K562 (cell line): Measurements from ENCODE around the gene C1QTNF5. TPM values are rescaled to one million over a fixed set of nuclear protein-coding genes. Genes with fewer than 3 reads are reported as not detected.

Source experiments
- CREB1 ChIP-seq, 2 experiments: sonication (generic) in 1 of 2; formaldehyde crosslinking in 1 of 2; IDR thresholded peaks; 2 replicates each; pipeline versions ENCODE4 v1.6.1 to v1.8.0; 2012 to 2022; ENCODE audit warnings: inconsistent platforms in 1 of 2, mild to moderate bottlenecking in 1 of 2, missing genetic modification reagents in 1 of 2, moderate library complexity in 1 of 2
- EGR1 ChIP-seq: fragments of 450-650 bp; conservative IDR thresholded peaks from 2 replicates; pipeline ENCODE4 v1.6.1; 2017; ENCODE audit warnings: mild to moderate bottlenecking
- EP400 ChIP-seq: fragments of 450-650 bp; IDR thresholded peaks from 2 replicates; pipeline ENCODE4 v1.6.1; 2017; ENCODE audit warnings: antibody characterized with exemption, mild to moderate bottlenecking, moderate library complexity
- ETV1 ChIP-seq: fragments of 450-650 bp; conservative IDR thresholded peaks from 2 replicates; pipeline ENCODE4 v1.6.1; 2016; ENCODE audit warnings: missing genetic modification characterization, control low read depth, low read depth, missing compliant biosample characterization
- FOXP4 ChIP-seq: sonication (generic); formaldehyde crosslinking; IDR thresholded peaks from 2 replicates; pipeline ENCODE4 v1.8.0; 2022; ENCODE audit warnings: mild to moderate bottlenecking, missing genetic modification reagents, borderline replicate concordance
- GATAD2B ChIP-seq: fragments of 450-650 bp; IDR thresholded peaks from 2 replicates; pipeline ENCODE4 v1.6.1; 2017; ENCODE audit warnings: mild to moderate bottlenecking, borderline replicate concordance
- HDAC6 ChIP-seq: IDR thresholded peaks from 2 replicates; pipeline ENCODE4 v1.6.1; 2012; ENCODE audit warnings: low read depth, mild to moderate bottlenecking, control low read depth, inconsistent platforms, low read length, moderate library complexity
- HNRNPH1 ChIP-seq: fragments of 200-400 bp; formaldehyde crosslinking; optimal IDR thresholded peaks from 2 replicates; pipeline ENCODE3; 2017; ENCODE audit warnings: low read depth, mild to moderate bottlenecking, low read length, moderate library complexity
- HNRNPUL1 ChIP-seq: fragments of 200-400 bp; formaldehyde crosslinking; IDR thresholded peaks from 2 replicates; pipeline ENCODE4 v1.6.1; 2017; ENCODE audit warnings: low read length
- KAT8 ChIP-seq: fragments of 450-650 bp; IDR thresholded peaks from 2 replicates; pipeline ENCODE4 v1.6.1; 2016; ENCODE audit warnings: low read depth, mild to moderate bottlenecking
- KDM4B ChIP-seq, 2 experiments: fragments of 450-650 bp in 1 of 2; sonication (generic) in 1 of 2; IDR thresholded peaks; 2 replicates each; pipeline ENCODE4 v1.6.1; 2016 to 2017; ENCODE audit warnings: borderline replicate concordance in 2 of 2, antibody characterized with exemption in 1 of 2, low read depth in 1 of 2, mild to moderate bottlenecking in 1 of 2
- L3MBTL2 ChIP-seq: fragments of 450-650 bp; IDR thresholded peaks from 2 replicates; pipeline ENCODE4 v1.6.1; 2016; ENCODE audit warnings: mild to moderate bottlenecking, moderate library complexity
- NR4A1 ChIP-seq, 2 experiments: fragments of 250-450 bp in 1 of 2; fragments of 450-650 bp in 1 of 2; sonication (Bioruptor Pico) in 1 of 2; IDR thresholded peaks; 2 replicates each; pipeline versions ENCODE4 v1.4.0 to v1.6.1; 2016 to 2020; ENCODE audit warnings: mild to moderate bottlenecking in 2 of 2, missing compliant biosample characterization in 1 of 2, missing genetic modification characterization in 1 of 2, moderate library complexity in 1 of 2
- RFX1 ChIP-seq: fragments of 450-650 bp; IDR thresholded peaks from 2 replicates; pipeline ENCODE4 v1.6.1; 2016; ENCODE audit warnings: mild to moderate bottlenecking, moderate library complexity
- SMAD2 ChIP-seq: fragments of 150-350 bp; IDR thresholded peaks from 2 replicates; pipeline ENCODE4 v1.6.1; 2014; ENCODE audit warnings: low read depth, mild to moderate bottlenecking, low read length
- SMARCA4 ChIP-seq: fragments of 450-650 bp; IDR thresholded peaks from 2 replicates; pipeline ENCODE4 v1.6.1; 2016
- SUPT5H ChIP-seq: fragments of 450-650 bp; IDR thresholded peaks from 2 replicates; pipeline ENCODE4 v1.6.1; 2016
- TEAD2 ChIP-seq: fragments of 450-650 bp; IDR thresholded peaks from 2 replicates; pipeline ENCODE4 v1.6.1; 2016; ENCODE audit warnings: missing genetic modification characterization, control low read depth, missing compliant biosample characterization
- WHSC1 ChIP-seq: IDR thresholded peaks from one replicate; pipeline ENCODE4 v1.6.1; 2012; ENCODE audit warnings: low read length, control low read depth, inconsistent platforms
- YBX1 ChIP-seq: fragments of 450-650 bp; IDR thresholded peaks from 2 replicates; pipeline ENCODE4 v1.7.1; 2016; ENCODE audit warnings: mild to moderate bottlenecking
- ZHX1 ChIP-seq: fragments of 150-350 bp; conservative IDR thresholded peaks from 2 replicates; pipeline ENCODE4 v1.6.1; 2014; ENCODE audit warnings: low read length
- ZNF398 ChIP-seq: fragments of 250-450 bp; sonication (Bioruptor Pico); IDR thresholded peaks from 2 replicates; pipeline ENCODE4 v1.8.0; 2021; ENCODE audit warnings: moderate library complexity, mild to moderate bottlenecking, inconsistent platforms
- ZNF764 ChIP-seq: fragments of 250-450 bp; sonication (Bioruptor Pico); IDR thresholded peaks from 2 replicates; pipeline ENCODE4 v1.4.0; 2020; ENCODE audit warnings: low read depth, mild to moderate bottlenecking, moderate library complexity
- ZNF830 ChIP-seq: fragments of 250-450 bp; sonication (Bioruptor Pico); IDR thresholded peaks from 2 replicates; pipeline ENCODE4 v1.5.0; 2021; ENCODE audit warnings: mild to moderate bottlenecking
- polyA plus RNA-seq, 8 experiments: library from polyadenylated mRNA; depleted of rRNA in 4 of 8; stranded (reverse) in 5 of 8; unstranded in 3 of 8; fragments of >200 nt; fragmentation: Nextera tagmentation in 2 of 8; fragmentation: Illumina TruSeq in 1 of 8; extraction: Ambion mirVana in 2 of 8; extraction: Trizol in 1 of 8; gene quantifications; 2 replicates each; pipeline versions ENCODE4 v1.2.1 to v1.2.3, GENCODE V29; 2011 to 2014; ENCODE audit warnings: inconsistent platforms in 1 of 8, missing spikeins in 1 of 8
- total RNA-seq, 7 experiments: library from RNA; depleted of rRNA in 6 of 7; stranded (reverse); fragments of >200 nt in 6 of 7; fragmentation: Illumina TruSeq in 2 of 7; extraction: Trizol in 2 of 7; gene quantifications; 2 replicates each; pipeline versions ENCODE4 v1.2.1 to v1.2.3, GENCODE V29; 2011 to 2021; ENCODE audit warnings: low replicate concordance in 1 of 7

C1QTNF5 gene
- total and polyA plus RNA-seq, 9 of the 15 experiments (the other 6 are each of a cell fraction or from before 2014, with no cell fraction given) = 0.07 to 0.76 (median 0.24) TPM; not detected in 1

GRCh38 chr11:119339589-119340334 lies 921 bp downstream of the C1QTNF5 start (continued):
- TF ChIP-seq ZNF830 (CRISPR knock-in tag) (no peak), SUPT5H (no peak), YBX1 (no peak), SMARCA4 (no peak), WHSC1 (no peak), HNRNPUL1 (no peak), CREB1 (IDR thresholded peaks at IDR 0.05) (no peak; the same call in 1 of the 2 replicates), CREB1 (CRISPR knock-in tag; IDR thresholded peaks at IDR 0.05) (no peak), L3MBTL2 (peak; percentile 98), TEAD2 (tag) (no peak), ZHX1 (no peak), HNRNPH1 (no peak), KDM4B (IDR thresholded peaks at IDR 0.05; ENCODE audit: borderline replicate concordance in 2 of 2, low read depth in 1 of 2) (no peak), ETV1 (tag) (no peak), FOXP4 (CRISPR knock-in tag) (no peak), HDAC6 (no peak), KAT8 (no peak), NR4A1 (CRISPR knock-in tag; IDR thresholded peaks at IDR 0.05) (no peak), NR4A1 (tag; IDR thresholded peaks at IDR 0.05) (peak; percentile 39; the same call in 1 of the 2 replicates), EGR1 (peak; percentile 57), ZNF398 (CRISPR knock-in tag) (no peak), RFX1 (no peak), EP400 (no peak), GATAD2B (peak; percentile 84), SMAD2 (no peak), ZNF764 (CRISPR knock-in tag) (no peak)
